Uterus (tissue), 4 donors: ENCODE results near the gene NSD1. TPM values are rescaled to one million over a fixed set of nuclear protein-coding genes. Genes with fewer than 3 reads are reported as not detected.
"Not testable (repeated sequence)": the region's sequence is repeated elsewhere in the genome, so short reads cannot be mapped to it uniquely, and the experiment has no call there.

Experiments
- DNase-seq, 2 donors: peaks; one replicate each; pipeline ENCODE4 v3.0.0-alpha.2; 2019 to 2020
- H3K27ac ChIP-seq, 2 donors: fragments of 200-600 bp; sonication (generic); 1 replicate in 1 of 2; 2 replicates in 1 of 2; pipeline ENCODE4 v1.5.1; 2016 to 2018
- H3K27me3 ChIP-seq, 2 donors: fragments of 200-600 bp; sonication (generic); one replicate each; pipeline ENCODE4 v1.5.1; 2018 to 2019; ENCODE audit warnings: control low read depth in 1 of 2
- H3K36me3 ChIP-seq, 2 donors: fragments of 200-600 bp; sonication (generic); one replicate each; pipeline ENCODE4 v1.5.1; 2019; ENCODE audit warnings: control low read depth in 1 of 2
- H3K4me1 ChIP-seq, 2 donors: fragments of 200-600 bp; sonication (generic); one replicate each; pipeline ENCODE4 v1.5.1; 2018 to 2019; ENCODE audit warnings: control low read depth in 1 of 2
- H3K4me3 ChIP-seq, 2 donors: fragments of 200-600 bp; sonication (generic); 1 replicate in 1 of 2; 2 replicates in 1 of 2; pipeline ENCODE4 v1.5.1; 2018 to 2019; ENCODE audit warnings: mild to moderate bottlenecking in 1 of 2
- H3K9me3 ChIP-seq, 2 donors: fragments of 200-600 bp; sonication (generic); one replicate each; pipeline ENCODE4 v1.5.1; 2019; ENCODE audit warnings: control low read depth in 1 of 2
- CTCF ChIP-seq, 4 experiments: fragments of 200-600 bp in 2 of 4; fragments of 450-650 bp in 2 of 4; sonication (generic) in 2 of 4; IDR thresholded peaks; one replicate each; pipeline ENCODE4 v1.5.1; 2016 to 2019; ENCODE audit warnings: antibody characterized with exemption in 4 of 4, mild to moderate bottlenecking in 2 of 4, moderate library complexity in 1 of 4
- POLR2A ChIP-seq, 2 donors: fragments of 450-650 bp; IDR thresholded peaks; one replicate each; pipeline ENCODE4 v1.6.1; 2016; ENCODE audit warnings: antibody characterized with exemption in 2 of 2, mild to moderate bottlenecking in 1 of 2, moderate library complexity in 1 of 2
- intact Hi-C: fragments of 100-400 bp; cut with DNase I; formaldehyde crosslinking; loops from one replicate; pipeline ENCODE4 v1.15.1; 2023; ENCODE audit warnings: low total_unique reads
- total RNA-seq, 4 donors: library from RNA; depleted of rRNA in 3 of 4; stranded (reverse); fragments of >200 nt in 3 of 4; gene quantifications; one replicate each; pipeline versions ENCODE4 v1.1.0 to v1.2.4, GENCODE V29; 2014 to 2023
- donor health status: DM: yes; HTN: yes; CAD: no.

Gene NSD1
- total RNA-seq, 4 donors from 2014 or later, result 24.1 to 132 (median 64.6) TPM

GRCh38 chr5:177303925-177304391 lies 170.4 kb downstream of the NSD1 start:
- Histone ChIP-seq H3K4me3 (peak overlapping the region; percentile 67 to 85), H3K4me1 (peaks cover 0 to 12% of the 10 kb centered on the region in 2 donors), H3K36me3 (no peaks in the 10 kb centered on the region), H3K27ac (peak overlapping the region; percentile 66 to 79), H3K9me3 (no peaks in the 10 kb centered on the region), H3K27me3 (no peaks in the 10 kb centered on the region)
- no peak for TF ChIP-seq CTCF (IDR thresholded peaks at IDR 0.05)
- no peak for TF ChIP-seq POLR2A (IDR thresholded peaks at IDR 0.05)
- intact Hi-C loops, result loop anchor here (10.0 kb wide), 1 partner anchor 189 kb away; no protein-coding TSS in a partner anchor
- no peak for DNase-seq

DNA sequence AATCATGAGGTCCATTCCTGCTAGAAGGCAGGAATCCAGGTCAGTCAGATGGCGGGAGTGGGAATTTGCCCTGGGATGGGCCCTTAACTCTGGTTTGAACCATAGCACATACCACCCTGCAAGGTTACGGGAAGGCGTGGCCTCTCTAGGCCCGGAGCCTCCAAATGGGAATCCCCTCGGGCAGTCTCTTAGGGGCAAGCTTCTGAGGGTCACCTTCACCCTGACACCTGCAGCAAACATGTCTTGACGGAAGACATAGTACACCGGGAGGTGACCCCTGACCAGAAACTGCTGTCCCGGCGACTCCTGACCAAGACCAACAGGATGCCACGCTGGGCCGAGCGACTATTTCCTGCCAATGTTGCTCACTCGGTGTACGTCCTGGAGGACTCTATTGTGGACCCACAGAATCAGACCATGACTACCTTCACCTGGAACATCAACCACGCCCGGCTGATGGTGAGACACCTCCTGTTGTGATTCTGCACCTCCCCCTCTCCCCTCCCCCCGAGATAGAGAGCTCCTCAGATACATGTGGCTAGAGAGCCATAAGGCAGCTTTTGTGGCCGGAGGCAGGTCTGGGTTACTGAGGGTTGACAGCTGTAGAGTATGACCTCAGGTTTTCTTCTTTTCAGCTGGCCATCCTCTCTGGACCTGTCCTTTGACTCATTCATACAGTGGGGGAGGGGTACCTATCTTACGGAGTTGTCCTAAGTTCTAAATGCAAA lies 171.0 kb downstream of the NSD1 start:
- Histone ChIP-seq H3K36me3 (no peaks in the 10 kb centered on the region), H3K9me3 (no peaks in the 10 kb centered on the region), H3K27ac (peak overlapping the region; percentile 66 to 79), H3K27me3 (no peaks in the 10 kb centered on the region), H3K4me3 (peak overlapping the region; percentile 67 to 85), H3K4me1 (peaks cover 0 to 12% of the 10 kb centered on the region in 2 donors)
- intact Hi-C loops, result loop anchor here (10.0 kb wide), 1 partner anchor 190 kb away; no protein-coding TSS in a partner anchor
- TF ChIP-seq POLR2A (IDR thresholded peaks at IDR 0.05) (no peak), CTCF (IDR thresholded peaks at IDR 0.05) (no peak)
- no peak for DNase-seq

DNA sequence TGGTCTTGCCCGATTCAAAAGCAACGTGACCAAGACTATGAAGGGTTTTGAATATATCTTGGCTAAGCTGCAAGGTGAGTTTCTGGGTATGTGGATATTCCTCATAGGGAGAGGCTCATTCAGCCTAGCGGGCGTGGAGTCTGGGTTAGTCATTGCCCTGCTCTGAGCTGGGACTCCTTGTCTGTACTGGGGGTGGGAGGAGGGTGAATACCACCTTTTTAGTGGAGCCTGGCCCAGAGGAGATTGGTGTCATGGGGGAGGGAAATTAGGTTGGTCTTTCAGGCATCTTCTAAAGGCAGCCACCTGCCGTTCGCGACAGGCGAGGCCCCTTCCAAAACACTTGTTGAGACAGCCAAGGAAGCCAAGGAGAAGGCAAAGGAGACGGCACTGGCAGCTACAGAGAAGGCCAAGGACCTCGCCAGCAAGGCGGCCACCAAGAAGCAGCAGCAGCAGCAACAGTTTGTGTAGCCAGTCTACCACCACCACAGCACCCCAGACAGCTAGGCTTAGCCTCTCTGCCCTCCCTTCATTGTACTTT lies 172.6 kb downstream of the NSD1 start:
- H3K27ac ChIP-seq, DNase-seq, H3K27me3 ChIP-seq, H3K36me3 ChIP-seq, H3K9me3 ChIP-seq, H3K4me3 ChIP-seq: not testable (repeated sequence)
- H3K4me1 ChIP-seq, result peaks cover 0 to 12% of the 10 kb centered on the region in 2 donors
- intact Hi-C loops, result loop anchor here (10.0 kb wide), 1 partner anchor 191 kb away; no protein-coding TSS in a partner anchor

DNA sequence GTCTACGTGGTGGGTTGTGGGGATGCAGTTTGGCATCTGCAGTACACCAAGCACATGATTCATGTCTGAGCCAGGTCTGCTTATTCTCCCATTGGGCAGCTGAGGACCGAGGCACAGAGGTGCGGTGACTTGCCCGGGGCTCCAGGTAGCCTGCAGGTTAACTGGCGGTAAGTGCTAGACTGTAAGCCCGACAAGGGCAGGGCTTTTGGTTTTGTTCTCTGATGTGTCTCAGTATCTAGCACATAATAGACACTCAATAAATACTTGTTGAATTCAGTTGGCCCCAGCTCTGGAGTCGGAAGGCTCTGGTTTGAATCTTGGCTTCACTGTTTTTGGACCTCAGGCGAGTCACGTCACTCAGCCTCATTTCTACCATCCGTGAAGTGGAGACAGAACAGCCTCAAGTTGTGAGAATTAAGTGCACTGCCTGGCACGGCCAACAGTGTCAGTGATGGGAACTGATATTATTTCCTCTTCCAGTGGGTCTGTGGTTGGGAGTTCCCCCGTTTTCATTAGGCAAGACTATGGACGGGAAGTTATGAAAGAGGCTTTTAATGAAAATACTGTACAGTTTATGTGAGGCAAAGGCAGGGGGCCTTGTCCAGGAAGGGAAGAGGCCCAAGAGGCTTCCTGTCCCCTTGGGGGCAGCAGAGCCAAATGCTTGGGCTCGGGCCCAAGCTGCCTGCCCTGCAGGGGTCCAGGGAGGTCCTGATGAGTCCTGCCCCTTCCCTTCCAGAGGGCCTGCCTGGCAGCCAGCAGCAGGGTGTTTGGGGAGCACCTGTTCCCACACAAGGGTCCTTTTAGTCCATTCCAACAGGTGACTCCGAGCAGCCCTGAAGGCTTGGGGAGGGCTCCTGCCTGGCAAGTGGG lies 173.3 kb downstream of the NSD1 start:
- intact Hi-C loops, result loop anchor here (10.0 kb wide), 1 partner anchor 192 kb away; no protein-coding TSS in a partner anchor
- Histone ChIP-seq H3K36me3 (no peaks in the 10 kb centered on the region), H3K27me3 (no peaks in the 10 kb centered on the region), H3K9me3 (no peaks in the 10 kb centered on the region), H3K27ac (no peak overlapping the region), H3K4me1 (peaks cover 0 to 13% of the 10 kb centered on the region in 2 donors), H3K4me3 (no peak overlapping the region)
- no peak for DNase-seq
- TF ChIP-seq POLR2A (IDR thresholded peaks at IDR 0.05), result no peak
- no peak for TF ChIP-seq CTCF (IDR thresholded peaks at IDR 0.05)

GRCh38 chr5:177307544-177308363 lies 174.2 kb downstream of the NSD1 start:
- intact Hi-C loops, result loop anchor here (10.0 kb wide), 1 partner anchor 193 kb away; no protein-coding TSS in a partner anchor
- DNase-seq, result no peak
- H3K4me3 ChIP-seq, result no peak overlapping the region
- H3K27me3 ChIP-seq, result no peaks in the 10 kb centered on the region
- TF ChIP-seq CTCF (IDR thresholded peaks at IDR 0.05), result no peak
- no peak for TF ChIP-seq POLR2A (IDR thresholded peaks at IDR 0.05)
- no peak overlapping the region for H3K27ac ChIP-seq
- no peaks in the 10 kb centered on the region for H3K36me3 ChIP-seq
- H3K4me1 ChIP-seq, result peaks cover 0 to 6% of the 10 kb centered on the region in 2 donors
- no peaks in the 10 kb centered on the region for H3K9me3 ChIP-seq
